Measurements from ENCODE around the gene CCDC7. TPM values are rescaled to one million over a fixed set of nuclear protein-coding genes. Genes with fewer than 3 reads are reported as not detected.
"Not testable (repeated sequence)": the region's sequence is repeated elsewhere in the genome, so short reads cannot be mapped to it uniquely, and the experiment has no call there.

Gene CCDC7
- total and polyA plus RNA-seq, 12 donors, result 1.8 to 31.2 (median 16.9) TPM

- no peaks in the 10 kb centered on the region for H3K4me1 ChIP-seq (replicated peaks in 1 of 2)
- H3K36me3 ChIP-seq (replicated peaks in 1 of 2), result no peaks in the 10 kb centered on the region
- H3K9me3 ChIP-seq (replicated peaks in 1 of 3), result no peaks in the 10 kb centered on the region
- WGBS, 4 donors, result 86 to 93% (median 90%) methylated on average over 6 of the region's 6 CpGs
- H3K27me3 ChIP-seq, result no peaks in the 10 kb centered on the region
- H3K4me3 ChIP-seq, result no peak overlapping the region
- no peak for DNase-seq
- TF ChIP-seq POLR2A (IDR thresholded peaks at IDR 0.05), result no peak
- TF ChIP-seq CTCF (IDR thresholded peaks at IDR 0.05), result no peak
- H3K27ac ChIP-seq, result no peak overlapping the region
- intact Hi-C loops (cut with DNase I), result no loop called here
Observed at GRCh38 chr10:32540691-32541470, 94.9 kb downstream of the CCDC7 start.

- Histone ChIP-seq H3K36me3 (replicated peaks in 1 of 2) (no peaks in the 10 kb centered on the region), H3K27me3 (no peaks in the 10 kb centered on the region), H3K4me3 (no peak overlapping the region), H3K4me1 (replicated peaks in 1 of 2) (no peaks in the 10 kb centered on the region), H3K27ac (no peak overlapping the region), H3K9me3 (replicated peaks in 1 of 3) (no peaks in the 10 kb centered on the region)
- DNase-seq, result no peak
- 94 to 98% (median 96%) methylated on average over 7 of the region's 7 CpGs for WGBS, 4 donors
- TF ChIP-seq POLR2A (IDR thresholded peaks at IDR 0.05) (no peak), CTCF (IDR thresholded peaks at IDR 0.05) (no peak)
- intact Hi-C loops (cut with DNase I), result no loop called here
Observed at GRCh38 chr10:32548208-32548607, 102.3 kb downstream of the CCDC7 start.

- Histone ChIP-seq H3K27ac (no peak overlapping the region), H3K4me1 (replicated peaks in 1 of 2) (no peaks in the 10 kb centered on the region), H3K36me3 (replicated peaks in 1 of 2) (no peaks in the 10 kb centered on the region), H3K9me3 (replicated peaks in 1 of 3) (no peaks in the 10 kb centered on the region), H3K27me3 (no peaks in the 10 kb centered on the region), H3K4me3 (no peak overlapping the region)
- TF ChIP-seq POLR2A (IDR thresholded peaks at IDR 0.05) (no peak), CTCF (IDR thresholded peaks at IDR 0.05) (no peak)
- intact Hi-C loops (cut with DNase I), result no loop called here
- no peak for DNase-seq
- 87 to 93% (median 89%) methylated on average over 3 of the region's 3 CpGs for WGBS, 4 donors
Observed at GRCh38 chr10:32556783-32557395, 110.9 kb downstream of the CCDC7 start.

GRCh38 chr10:32562695-32563094 is 116.8 kb downstream of the CCDC7 start:
- H3K27ac ChIP-seq; intact Hi-C loops (cut with DNase I); DNase-seq; H3K36me3 ChIP-seq (replicated peaks in 1 of 2); H3K27me3 ChIP-seq; H3K9me3 ChIP-seq (replicated peaks in 1 of 3); H3K4me1 ChIP-seq (replicated peaks in 1 of 2); H3K4me3 ChIP-seq: not testable (repeated sequence)

- no peak for TF ChIP-seq CTCF (IDR thresholded peaks at IDR 0.05)
- TF ChIP-seq POLR2A (IDR thresholded peaks at IDR 0.05), result no peak
- H3K4me3 ChIP-seq, result no peak overlapping the region
- peaks cover 3 to 9% of the 10 kb centered on the region in 2 donors for H3K4me1 ChIP-seq (replicated peaks in 1 of 2)
- no peaks in the 10 kb centered on the region for H3K9me3 ChIP-seq (replicated peaks in 1 of 3)
- H3K27me3 ChIP-seq, result no peaks in the 10 kb centered on the region
- intact Hi-C loops (cut with DNase I), result no loop called here
- DNase-seq, result no peak
- H3K36me3 ChIP-seq (replicated peaks in 1 of 2), result no peaks in the 10 kb centered on the region
- H3K27ac ChIP-seq, result no peak overlapping the region
Observed at GRCh38 chr10:32577448-32577847, 131.5 kb downstream of the CCDC7 start.

All from adrenal gland (tissue), 12 donors.